Stimulated activated naive B cell treated with anti-CD40 and anti-IgM and Interleukin-4, amounts not matched to agents 10 μg/mL and 1 μg/mL and 100 μg/mL, for 72 hours (primary cell): ENCODE measurements around the gene DOCK4.

Experiments used
- ATAC-seq, 2 donors: fragments of 150-1000 bp; cut with Tn5 transposase; replicated peaks; 2 replicates each; pipeline ENCODE4 v1.10.0; 2021; ENCODE audit warnings: moderate library complexity in 1 of 2
- DNase-seq: peaks from one replicate; pipeline ENCODE4 v3.0.0; 2021
- H3K27ac Mint-ChIP-seq: one replicate; pipeline ENCODE4 v1.8.0; 2022; ENCODE audit warnings: mild to moderate bottlenecking, mixed read lengths
- H3K27me3 Mint-ChIP-seq, 2 donors: one replicate each; pipeline ENCODE4 v1.8.0; 2022; ENCODE audit warnings: mixed read lengths in 2 of 2
- H3K36me3 Mint-ChIP-seq, 2 donors: one replicate each; pipeline ENCODE4 v1.8.0; 2022; ENCODE audit warnings: mixed read lengths in 2 of 2, mild to moderate bottlenecking in 1 of 2
- H3K4me1 Mint-ChIP-seq, 2 donors: one replicate each; pipeline ENCODE4 v1.8.0; 2022; ENCODE audit warnings: mixed read lengths in 2 of 2, mild to moderate bottlenecking in 1 of 2
- H3K4me3 Mint-ChIP-seq, 2 donors: one replicate each; pipeline ENCODE4 v1.8.0; 2022; ENCODE audit warnings: mild to moderate bottlenecking in 2 of 2, mixed read lengths in 2 of 2, moderate library complexity in 1 of 2
- H3K9me3 Mint-ChIP-seq, 2 donors: one replicate each; pipeline ENCODE4 v1.8.0; 2022; ENCODE audit warnings: mixed read lengths in 2 of 2, mild to moderate bottlenecking in 1 of 2

DOCK4 gene

GRCh38 chr7:112172870-112173567 lies 33.2 kb downstream of the DOCK4 start:
- Mint-ChIP-seq H3K27ac (no peak overlapping the region), H3K4me3 (no peak overlapping the region), H3K27me3 (peaks cover 14 to 25% of the 10 kb centered on the region in 2 donors), H3K9me3 (no peaks in the 10 kb centered on the region), H3K36me3 (no peaks in the 10 kb centered on the region), H3K4me1 (no peaks in the 10 kb centered on the region)
- no peak for DNase-seq
- ATAC-seq = no peak

GRCh38 chr7:112171673-112172072 lies 34.5 kb downstream of the DOCK4 start:
- no peaks in the 10 kb centered on the region for H3K36me3 Mint-ChIP-seq

GRCh38 chr7:112168915-112169314 lies 37.3 kb downstream of the DOCK4 start:
- H3K27me3 Mint-ChIP-seq = peaks cover 6 to 9% of the 10 kb centered on the region in 2 donors
- no peaks in the 10 kb centered on the region for H3K4me1 Mint-ChIP-seq
- H3K27ac Mint-ChIP-seq = no peak overlapping the region
- no peak overlapping the region for H3K4me3 Mint-ChIP-seq
- no peaks in the 10 kb centered on the region for H3K36me3 Mint-ChIP-seq
- no peak for ATAC-seq
- DNase-seq = no peak
- no peaks in the 10 kb centered on the region for H3K9me3 Mint-ChIP-seq

More at GRCh38 chr7:112171673-112172072, 34.5 kb downstream of the DOCK4 start:
- H3K27ac Mint-ChIP-seq = no peak overlapping the region
- H3K4me1 Mint-ChIP-seq = no peaks in the 10 kb centered on the region
- H3K4me3 Mint-ChIP-seq = no peak overlapping the region
- H3K27me3 Mint-ChIP-seq = peaks cover 14 to 19% of the 10 kb centered on the region in 2 donors
- H3K9me3 Mint-ChIP-seq = no peaks in the 10 kb centered on the region
- no peak for ATAC-seq
- no peak for DNase-seq

DNA sequence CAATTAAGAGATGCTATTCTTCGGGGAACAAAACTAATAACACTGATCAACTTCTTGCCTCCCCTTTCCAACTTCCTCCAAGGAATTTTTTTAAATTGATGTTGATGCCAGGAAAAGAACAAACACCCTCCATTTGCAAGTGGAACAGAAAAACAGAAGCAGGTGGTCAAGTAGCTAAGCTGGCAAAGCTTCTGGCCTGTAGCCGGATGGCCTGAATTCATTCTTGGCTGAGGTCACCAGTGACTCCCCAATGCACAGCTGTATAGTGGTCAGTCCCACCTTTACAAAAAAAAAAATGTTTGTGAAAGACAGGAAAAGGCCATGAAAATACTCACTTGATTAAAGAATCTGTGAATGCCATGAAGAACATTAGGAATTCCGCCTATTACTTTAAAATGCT lies 39.1 kb downstream of the DOCK4 start:
- Mint-ChIP-seq H3K36me3 (no peaks in the 10 kb centered on the region), H3K27ac (no peak overlapping the region), H3K4me1 (no peaks in the 10 kb centered on the region), H3K4me3 (no peak overlapping the region), H3K27me3 (peaks cover 5 to 9% of the 10 kb centered on the region in 2 donors), H3K9me3 (no peaks in the 10 kb centered on the region)
- ATAC-seq (no peak), DNase-seq (no peak)

- H3K4me1 Mint-ChIP-seq = peaks cover 6% of the 10 kb centered on the region in 2 donors
- H3K9me3 Mint-ChIP-seq = no peaks in the 10 kb centered on the region
- H3K27ac Mint-ChIP-seq = no peak overlapping the region
- DNase-seq (no peak), ATAC-seq (no peak)
- H3K27me3 Mint-ChIP-seq = no peaks in the 10 kb centered on the region
- no peak overlapping the region for H3K4me3 Mint-ChIP-seq
- no peaks in the 10 kb centered on the region for H3K36me3 Mint-ChIP-seq
Observed at GRCh38 chr7:112162784-112163506, 43.3 kb downstream of the DOCK4 start.

DNA sequence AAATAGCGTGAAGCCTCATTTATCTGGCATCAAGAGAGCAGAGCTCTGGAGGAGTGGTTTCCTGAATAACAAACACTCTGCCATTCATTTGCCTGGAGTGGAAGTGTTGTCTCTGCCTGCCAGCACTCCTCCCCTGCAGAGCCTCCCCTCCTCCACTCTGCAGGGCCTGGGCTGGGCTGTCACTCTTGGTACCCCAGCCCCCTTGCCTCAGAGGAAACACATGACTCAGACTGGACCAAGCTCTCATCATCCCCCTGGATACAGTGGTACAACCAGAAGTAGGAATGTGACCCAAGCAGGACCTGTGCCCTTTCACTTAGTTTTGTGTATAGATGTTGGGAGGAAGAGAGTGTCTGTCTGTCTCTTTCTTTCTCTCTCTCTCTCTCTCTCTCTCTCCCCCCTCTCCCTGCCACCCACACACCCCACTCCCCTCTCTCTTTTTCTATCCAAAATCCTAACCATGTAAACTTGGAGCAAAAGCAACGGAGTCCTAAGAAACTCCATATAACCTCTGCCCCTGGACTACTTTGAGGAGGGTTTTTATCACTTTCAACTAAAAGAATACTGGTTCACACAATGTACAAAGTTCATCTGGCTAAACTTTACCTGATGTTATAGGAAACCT lies 43.9 kb downstream of the DOCK4 start:
- H3K9me3 Mint-ChIP-seq = no peaks in the 10 kb centered on the region
- no peaks in the 10 kb centered on the region for H3K27me3 Mint-ChIP-seq
- no peak overlapping the region for H3K27ac Mint-ChIP-seq
- H3K4me3 Mint-ChIP-seq = no peak overlapping the region
- DNase-seq = no peak
- H3K4me1 Mint-ChIP-seq = peaks cover 6% of the 10 kb centered on the region in 2 donors
- no peak for ATAC-seq
- no peaks in the 10 kb centered on the region for H3K36me3 Mint-ChIP-seq

DNA sequence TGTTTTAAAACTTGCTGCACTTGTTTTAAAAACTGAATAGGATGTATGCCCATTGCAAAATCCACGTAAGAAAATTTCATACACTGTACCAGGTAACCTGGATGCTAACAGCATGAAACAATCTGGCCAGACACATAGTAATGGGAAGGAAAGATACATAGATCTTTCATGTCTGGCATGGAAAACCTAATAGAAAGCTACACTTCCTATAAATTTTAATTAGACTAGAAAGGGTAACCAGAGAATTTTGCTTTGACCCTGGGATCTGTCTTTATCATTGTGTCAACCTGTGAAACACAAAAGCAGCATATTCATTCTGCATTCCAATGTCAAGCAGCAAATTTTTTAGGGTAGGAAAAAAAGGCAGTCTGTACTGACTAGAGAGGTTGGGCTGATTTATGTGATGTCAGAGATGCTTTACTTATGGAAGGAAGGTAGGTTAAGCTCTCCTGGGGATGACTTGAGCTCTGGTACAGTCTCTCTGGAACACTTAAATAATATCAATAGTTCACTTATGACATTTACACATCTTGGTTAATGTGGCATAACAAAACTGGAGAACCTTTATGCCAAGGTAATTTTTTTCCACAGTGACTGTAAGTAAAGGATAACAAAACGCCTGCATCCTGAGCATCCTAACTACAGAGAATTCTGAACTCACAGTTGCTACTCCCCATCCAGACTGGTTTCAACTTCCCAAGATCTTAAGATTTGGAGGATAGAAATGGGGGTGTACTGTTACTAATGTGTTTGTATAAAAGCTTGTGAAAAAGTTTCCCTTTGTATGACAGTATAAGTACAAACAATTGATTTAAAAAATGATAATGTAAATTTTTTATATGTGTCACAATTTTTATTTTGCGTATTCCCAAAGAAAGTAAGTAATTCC lies 44.7 kb downstream of the DOCK4 start:
- Mint-ChIP-seq H3K27me3 (no peaks in the 10 kb centered on the region), H3K4me3 (no peak overlapping the region), H3K27ac (no peak overlapping the region), H3K4me1 (peaks cover 6% of the 10 kb centered on the region in 2 donors), H3K9me3 (no peaks in the 10 kb centered on the region), H3K36me3 (no peaks in the 10 kb centered on the region)
- no peak for ATAC-seq
- DNase-seq = no peak

DNA sequence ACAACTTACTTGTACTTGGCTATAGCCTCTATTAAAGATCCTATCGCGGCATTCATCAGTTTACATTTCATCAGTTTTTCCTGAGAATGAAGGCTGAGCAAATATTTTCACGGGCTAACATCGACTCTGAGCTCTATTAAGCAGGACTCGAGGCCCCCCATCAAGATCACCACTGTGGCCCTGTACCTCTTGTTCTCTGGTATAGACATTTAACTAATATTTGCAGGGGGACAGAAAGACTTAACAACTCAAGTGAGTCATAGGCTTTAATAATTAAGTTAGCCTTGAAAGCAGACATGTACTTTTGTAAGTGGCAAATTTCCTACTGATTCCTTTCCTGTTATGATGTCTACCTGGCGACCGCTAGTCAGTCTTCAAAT lies 45.4 kb downstream of the DOCK4 start:
- H3K27ac Mint-ChIP-seq = no peak overlapping the region
- ATAC-seq = no peak
- no peaks in the 10 kb centered on the region for H3K36me3 Mint-ChIP-seq
- DNase-seq = no peak
- no peaks in the 10 kb centered on the region for H3K27me3 Mint-ChIP-seq
- no peaks in the 10 kb centered on the region for H3K9me3 Mint-ChIP-seq
- H3K4me3 Mint-ChIP-seq = no peak overlapping the region
- peaks cover 6% of the 10 kb centered on the region in 2 donors for H3K4me1 Mint-ChIP-seq

DNA sequence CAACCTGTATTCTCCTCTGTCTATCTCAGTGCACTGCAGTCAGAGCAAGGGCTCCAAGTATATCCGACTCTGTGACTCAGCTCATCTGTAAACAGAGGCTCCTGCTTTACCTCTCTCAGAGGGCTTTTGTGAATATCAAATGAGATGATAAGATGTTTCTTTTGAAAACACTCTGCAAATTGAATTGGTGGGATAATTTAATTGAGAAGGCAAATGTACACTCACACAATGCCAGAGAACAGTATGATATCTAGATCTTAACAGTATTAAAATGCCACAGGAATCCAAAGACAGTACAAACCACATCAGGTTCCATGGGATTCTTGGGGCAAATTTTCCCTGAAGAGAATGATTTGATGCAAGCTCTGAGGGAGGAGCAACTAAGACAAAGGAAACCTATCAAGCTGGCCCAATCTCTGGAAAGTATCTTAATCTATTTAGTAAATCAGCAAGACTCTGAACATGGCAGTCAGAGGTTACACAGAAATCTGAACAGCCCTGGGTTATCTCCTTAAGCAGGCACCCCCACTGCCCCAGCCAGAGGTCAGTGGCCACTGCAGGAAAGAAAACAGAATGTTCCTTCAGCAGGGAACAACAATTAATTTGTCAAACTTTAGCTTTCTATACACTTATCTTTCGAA lies 45.9 kb downstream of the DOCK4 start:
- H3K27ac Mint-ChIP-seq = no peak overlapping the region
- no peaks in the 10 kb centered on the region for H3K36me3 Mint-ChIP-seq
- no peaks in the 10 kb centered on the region for H3K9me3 Mint-ChIP-seq
- no peak overlapping the region for H3K4me3 Mint-ChIP-seq
- H3K4me1 Mint-ChIP-seq = peaks cover 6% of the 10 kb centered on the region in 2 donors
- no peak for ATAC-seq
- no peak for DNase-seq
- H3K27me3 Mint-ChIP-seq = no peaks in the 10 kb centered on the region

DNA sequence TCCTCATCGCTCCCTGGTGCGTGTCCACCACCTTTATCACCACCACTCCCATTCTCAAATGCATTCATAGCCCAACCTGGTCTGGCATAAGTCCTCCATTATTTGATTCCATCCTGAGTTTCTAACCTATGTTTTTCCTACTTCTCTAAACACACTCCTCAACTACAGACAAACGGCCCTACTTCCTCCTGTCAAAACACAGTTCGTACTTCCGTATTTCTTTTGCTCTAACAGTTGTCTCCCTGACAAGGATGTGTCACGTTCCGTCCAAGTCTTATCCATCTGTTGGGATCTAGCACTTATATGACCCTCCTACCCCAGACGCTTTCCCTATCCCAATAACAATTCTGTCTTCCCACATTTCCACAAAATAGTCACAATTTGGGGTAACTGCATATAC lies 46.8 kb downstream of the DOCK4 start:
- Mint-ChIP-seq H3K27me3 (no peaks in the 10 kb centered on the region), H3K4me3 (no peak overlapping the region), H3K9me3 (no peaks in the 10 kb centered on the region), H3K27ac (no peak overlapping the region), H3K4me1 (peaks cover 6% of the 10 kb centered on the region in 2 donors), H3K36me3 (no peaks in the 10 kb centered on the region)
- DNase-seq (no peak), ATAC-seq (no peak)

GRCh38 chr7:112157072-112157471 lies 49.1 kb downstream of the DOCK4 start:
- no peak for DNase-seq
- Mint-ChIP-seq H3K9me3 (no peaks in the 10 kb centered on the region), H3K27ac (no peak overlapping the region), H3K27me3 (no peaks in the 10 kb centered on the region), H3K36me3 (no peaks in the 10 kb centered on the region), H3K4me3 (no peak overlapping the region), H3K4me1 (peaks cover 6% of the 10 kb centered on the region in 2 donors)
- ATAC-seq = no peak

DNA sequence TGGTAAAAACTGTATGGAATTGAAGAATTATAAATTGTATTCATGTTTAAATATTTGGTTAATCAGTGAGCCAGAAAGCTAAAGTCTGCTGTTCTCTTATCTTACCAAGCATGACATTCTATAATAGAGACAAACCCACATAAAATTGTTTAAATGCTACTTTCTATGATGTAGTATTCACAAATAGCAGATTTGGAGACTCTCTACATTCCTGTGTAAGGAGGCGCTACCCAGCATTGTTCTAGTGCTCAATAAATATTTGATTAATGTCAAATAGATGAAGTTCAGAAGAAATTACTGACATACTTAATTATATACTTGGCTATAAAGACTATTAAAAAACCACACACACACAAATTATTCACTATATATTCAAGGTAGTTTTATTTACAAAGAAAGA lies 49.8 kb downstream of the DOCK4 start:
- H3K4me1 Mint-ChIP-seq = peaks cover 6% of the 10 kb centered on the region in 2 donors
- no peaks in the 10 kb centered on the region for H3K36me3 Mint-ChIP-seq
- ATAC-seq = no peak
- H3K4me3 Mint-ChIP-seq = no peak overlapping the region
- peaks cover 4% of the 10 kb centered on the region in 2 donors for H3K27me3 Mint-ChIP-seq
- no peak overlapping the region for H3K27ac Mint-ChIP-seq
- DNase-seq = no peak
- H3K9me3 Mint-ChIP-seq = no peaks in the 10 kb centered on the region

GRCh38 chr7:112154690-112155089 lies 51.5 kb downstream of the DOCK4 start:
- ATAC-seq (no peak), DNase-seq (no peak)
- Mint-ChIP-seq H3K36me3 (no peaks in the 10 kb centered on the region), H3K27ac (no peak overlapping the region), H3K27me3 (peaks cover 10 to 13% of the 10 kb centered on the region in 2 donors), H3K4me1 (peaks cover 6% of the 10 kb centered on the region in 2 donors), H3K4me3 (no peak overlapping the region), H3K9me3 (no peaks in the 10 kb centered on the region)

GRCh38 chr7:112152186-112152585 lies 54.0 kb downstream of the DOCK4 start:
- Mint-ChIP-seq H3K27me3 (peaks cover 15 to 20% of the 10 kb centered on the region in 2 donors), H3K4me1 (no peaks in the 10 kb centered on the region), H3K4me3 (no peak overlapping the region), H3K36me3 (no peaks in the 10 kb centered on the region), H3K27ac (no peak overlapping the region), H3K9me3 (no peaks in the 10 kb centered on the region)
- ATAC-seq = no peak
- no peak for DNase-seq
